Measurements from ENCODE around the gene NRP1.

NRP1 gene

DNA sequence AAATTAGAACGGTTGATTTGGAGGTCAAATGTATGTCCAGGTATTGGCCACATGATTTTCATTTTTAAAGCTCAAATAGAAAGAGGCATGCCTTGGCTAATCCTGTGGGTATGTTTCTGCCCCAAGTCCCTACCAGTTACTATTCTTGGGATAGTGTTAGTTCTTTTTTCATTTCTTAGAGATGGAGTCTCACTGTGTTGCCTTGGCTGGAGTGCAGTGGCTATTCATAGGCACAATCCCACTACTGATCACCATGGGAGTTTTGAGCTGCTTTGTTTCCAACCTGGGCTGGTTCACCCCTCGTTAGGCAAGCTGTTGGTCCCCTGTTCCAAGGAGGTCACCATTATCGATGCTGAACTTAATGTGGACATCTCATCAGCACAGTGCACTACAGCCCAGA, 46.3 kb downstream of the NRP1 start:
- no peak for DNase-seq

DNA sequence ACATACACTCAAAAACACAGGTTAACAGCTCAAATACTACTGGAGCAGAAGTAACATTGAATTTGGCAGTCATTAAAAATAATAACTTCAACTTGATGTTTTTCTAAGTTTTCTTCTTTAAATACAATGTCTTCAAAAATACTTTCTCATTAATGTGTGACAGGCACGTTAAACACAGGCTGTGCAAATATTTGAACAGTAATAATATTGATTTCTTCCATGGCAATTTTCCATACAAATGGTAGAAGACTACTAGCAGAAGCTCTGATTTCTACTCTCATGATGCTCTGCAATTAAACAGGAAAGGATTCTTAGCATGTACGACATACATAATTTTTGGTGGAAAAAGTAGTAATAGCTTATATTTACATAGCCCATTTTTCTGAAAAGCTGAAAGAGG, 47.4 kb downstream of the NRP1 start:
- DNase-seq, result no peak

DNA sequence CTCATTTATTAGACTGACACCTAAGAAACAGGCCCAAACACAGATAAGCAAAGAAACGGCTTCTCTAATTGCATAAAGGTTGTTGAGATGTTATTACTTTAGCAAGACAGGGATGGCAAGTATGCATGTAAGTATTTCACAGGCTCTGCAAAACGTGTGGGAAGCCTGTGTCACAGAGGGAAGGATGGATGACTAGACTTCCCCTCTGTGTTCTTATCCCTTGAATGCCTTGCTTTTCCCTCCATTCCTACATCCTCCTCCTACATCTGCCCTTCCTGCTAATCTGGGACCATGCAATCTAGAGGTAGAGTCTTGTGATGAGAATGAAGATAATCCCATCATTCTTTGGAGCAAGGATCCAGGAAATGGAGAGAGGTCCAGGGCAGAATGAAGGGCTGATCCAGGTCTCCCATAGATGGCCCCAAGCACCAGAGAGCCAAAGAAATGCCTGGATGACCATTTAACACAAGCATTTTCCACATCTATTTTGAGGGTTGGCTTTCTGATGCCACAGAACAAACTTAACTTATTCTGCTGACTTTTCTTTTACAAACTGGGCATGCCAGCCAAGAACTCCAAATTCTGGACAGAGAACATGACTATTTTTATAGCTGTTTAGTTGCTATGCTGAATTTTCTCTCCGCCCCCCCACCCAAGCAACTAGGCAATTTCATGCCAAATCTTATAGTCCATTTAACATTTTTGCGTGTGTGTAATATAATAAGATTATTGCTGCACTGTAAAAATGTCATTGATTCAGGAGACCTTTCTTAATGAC, 48.1 kb downstream of the NRP1 start:
- no peak for DNase-seq

DNA sequence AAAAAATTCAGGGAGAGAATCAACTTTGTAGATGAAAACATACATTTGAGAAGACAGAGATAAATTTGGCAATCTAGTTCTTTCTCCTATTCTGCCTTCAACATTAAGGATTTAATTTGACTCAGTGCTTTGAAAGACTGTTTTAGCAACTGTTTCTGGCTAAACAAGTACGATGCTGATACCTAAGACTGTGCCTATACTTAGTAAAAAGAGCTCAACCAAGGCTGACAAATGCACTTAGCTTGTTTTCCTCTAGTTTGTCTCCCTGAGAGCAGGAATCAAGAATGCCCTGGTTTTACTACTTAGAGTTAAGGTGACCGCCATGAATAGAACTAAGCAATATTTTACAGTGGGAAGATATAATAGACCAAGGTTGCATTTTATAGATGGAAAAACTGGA, 49.5 kb downstream of the NRP1 start:
- DNase-seq, result no peak

DNA sequence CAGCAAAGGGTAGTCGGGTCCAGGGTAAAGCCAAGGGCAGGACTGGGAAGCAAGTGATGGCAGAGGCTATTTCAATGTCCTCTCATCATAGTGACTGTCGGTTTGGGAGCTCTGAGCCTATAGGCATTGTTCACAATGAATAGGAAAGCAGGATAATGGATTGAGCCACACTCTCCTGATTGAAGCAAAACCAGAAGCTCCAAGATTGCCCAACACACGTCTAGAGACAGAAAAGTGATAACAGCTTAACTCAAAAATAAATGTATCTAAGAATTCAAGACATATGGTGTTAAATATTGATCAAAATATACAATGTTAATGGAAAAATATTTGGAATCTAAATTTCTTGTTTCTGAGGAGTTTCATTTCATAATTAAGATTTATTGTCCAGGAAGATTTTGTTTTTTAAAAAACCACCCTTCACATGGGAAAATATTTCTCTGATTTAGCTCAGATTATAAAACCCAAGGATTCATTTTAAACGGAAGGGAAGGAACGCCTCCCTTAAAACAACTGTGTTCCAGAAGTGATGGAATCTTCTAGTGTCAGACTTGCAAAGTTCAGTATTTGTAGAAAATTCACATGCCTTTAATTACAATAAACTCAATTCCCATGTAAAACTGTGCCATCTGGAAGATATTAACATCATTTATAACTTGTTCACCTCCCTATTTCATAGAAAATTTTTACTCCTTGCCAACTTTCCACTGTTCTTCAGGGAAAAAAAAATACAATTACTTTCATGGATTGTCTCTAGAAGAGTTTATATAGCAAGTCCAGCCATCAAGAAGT, 54.5 kb downstream of the NRP1 start:
- no peak for DNase-seq

DNA sequence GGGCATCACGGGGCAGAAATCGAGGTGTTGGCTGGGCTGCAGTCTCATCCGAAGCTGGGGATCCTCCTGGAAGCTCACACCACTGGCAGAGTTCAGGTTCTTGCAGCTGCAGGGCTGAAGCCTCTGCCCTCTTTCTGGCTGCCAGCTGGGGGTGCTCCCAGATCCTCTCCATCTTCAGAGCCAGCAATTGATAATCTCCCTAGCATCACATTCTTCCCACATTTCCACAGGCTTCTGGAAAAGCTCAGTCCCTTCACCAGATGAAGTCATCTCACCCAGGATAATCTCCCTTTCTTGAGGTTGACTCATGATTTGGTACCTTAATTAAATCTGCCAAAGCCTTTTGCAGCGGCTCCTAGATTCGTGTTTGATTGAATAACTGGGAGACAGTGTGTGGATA, 55.2 kb downstream of the NRP1 start:
- no peak for DNase-seq

DNA sequence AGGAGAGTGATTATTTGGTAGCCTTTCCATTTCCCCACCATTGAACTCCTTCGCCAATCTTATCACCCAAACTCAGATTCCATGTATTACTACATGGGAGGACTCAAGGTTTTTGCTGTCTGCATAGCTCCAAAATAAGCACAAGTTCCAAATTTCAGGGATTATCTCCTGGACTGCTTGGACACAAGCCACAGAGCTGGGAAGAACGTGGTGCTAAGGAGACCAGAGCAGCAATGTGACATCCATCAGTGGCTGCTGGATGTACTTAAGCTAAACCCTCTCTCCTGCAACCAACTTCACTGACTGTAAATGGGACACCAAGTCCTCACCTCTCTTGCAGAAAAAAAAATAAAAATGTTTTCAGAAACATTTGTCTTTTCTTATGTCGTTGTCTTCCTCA, 56.3 kb downstream of the NRP1 start:
- no peak for DNase-seq

DNA sequence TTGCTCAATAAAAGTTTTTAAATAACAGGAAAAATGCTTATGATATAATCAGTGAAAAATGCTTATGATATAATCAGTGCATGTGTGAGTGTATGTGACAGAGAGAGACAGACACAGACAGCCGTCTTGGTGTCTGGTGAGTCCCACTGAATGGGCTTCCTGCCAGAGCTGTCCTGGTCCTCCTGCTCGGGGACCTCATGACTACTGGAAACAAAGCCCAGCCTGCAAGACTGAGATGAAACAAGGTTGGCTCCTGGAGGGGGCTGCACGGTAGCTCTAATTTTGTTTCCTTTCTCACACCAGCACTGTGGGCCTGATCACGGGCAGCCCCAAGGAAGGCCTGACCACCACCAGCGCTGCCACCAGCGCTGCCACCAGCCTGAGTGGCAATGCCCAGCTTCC, 57.3 kb downstream of the NRP1 start:
- DNase-seq, result no peak

DNA sequence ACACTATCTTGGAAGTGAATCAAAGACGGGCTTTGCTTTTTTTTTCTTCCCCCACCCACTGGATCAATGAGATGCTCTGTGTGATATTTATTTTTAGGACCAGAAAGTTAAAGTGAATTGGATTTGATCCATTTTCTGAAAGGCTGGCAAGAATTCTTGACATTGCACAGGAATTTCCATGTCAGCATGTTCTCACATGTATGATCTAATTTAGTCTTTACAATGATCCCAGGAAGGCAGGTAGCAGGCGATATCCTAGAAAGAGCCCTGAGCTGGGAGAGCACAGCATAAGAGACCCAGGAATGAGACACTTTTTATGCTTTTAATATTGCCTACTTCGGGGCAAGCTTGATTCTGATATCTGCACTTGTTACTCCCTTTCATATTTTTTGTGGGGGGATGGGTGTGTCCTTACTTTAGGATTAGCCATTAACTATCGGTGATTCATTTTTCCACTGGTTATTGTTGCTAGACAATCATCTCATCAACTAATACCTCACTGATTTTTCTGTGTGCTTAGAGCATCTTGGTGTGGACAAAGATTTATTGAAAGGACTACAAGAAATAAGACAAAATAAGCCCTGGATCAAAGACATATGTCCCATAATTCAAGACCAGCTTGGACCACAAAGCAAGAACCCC, 58.1 kb downstream of the NRP1 start:
- DNase-seq, result no peak

DNA sequence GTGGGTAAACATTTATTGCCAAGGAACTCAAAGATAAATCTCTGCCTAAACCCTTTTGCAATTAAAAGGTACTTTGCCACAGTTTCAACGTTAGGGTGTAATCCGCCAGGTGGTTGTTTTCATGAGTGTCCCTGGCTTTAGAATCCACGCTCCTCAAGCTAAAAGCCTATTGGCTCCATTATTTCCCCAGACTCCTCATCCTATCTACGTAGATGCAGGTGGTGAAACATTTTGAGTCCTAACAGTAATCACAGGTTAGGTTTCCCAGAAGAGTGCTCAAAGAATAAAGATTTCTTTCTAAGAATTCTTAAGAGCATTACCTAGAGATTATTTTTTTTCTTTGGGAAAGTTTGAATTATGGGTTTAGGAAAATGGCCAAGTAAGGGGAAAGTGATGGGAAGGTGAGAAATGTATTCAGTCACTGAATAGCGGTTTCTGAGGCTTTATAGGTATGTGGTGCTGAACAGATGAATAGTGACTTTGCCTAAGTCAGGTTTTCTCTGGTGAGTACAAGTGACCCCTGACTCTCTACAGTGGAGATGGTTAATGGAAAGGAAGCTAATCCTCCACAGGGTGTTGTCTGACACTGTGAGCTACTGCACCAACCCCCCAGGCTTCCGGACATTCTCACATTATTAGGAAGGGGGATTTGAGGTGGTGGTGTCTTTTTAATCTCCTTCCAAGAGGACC, 60.2 kb downstream of the NRP1 start:
- no peak for DNase-seq

DNA sequence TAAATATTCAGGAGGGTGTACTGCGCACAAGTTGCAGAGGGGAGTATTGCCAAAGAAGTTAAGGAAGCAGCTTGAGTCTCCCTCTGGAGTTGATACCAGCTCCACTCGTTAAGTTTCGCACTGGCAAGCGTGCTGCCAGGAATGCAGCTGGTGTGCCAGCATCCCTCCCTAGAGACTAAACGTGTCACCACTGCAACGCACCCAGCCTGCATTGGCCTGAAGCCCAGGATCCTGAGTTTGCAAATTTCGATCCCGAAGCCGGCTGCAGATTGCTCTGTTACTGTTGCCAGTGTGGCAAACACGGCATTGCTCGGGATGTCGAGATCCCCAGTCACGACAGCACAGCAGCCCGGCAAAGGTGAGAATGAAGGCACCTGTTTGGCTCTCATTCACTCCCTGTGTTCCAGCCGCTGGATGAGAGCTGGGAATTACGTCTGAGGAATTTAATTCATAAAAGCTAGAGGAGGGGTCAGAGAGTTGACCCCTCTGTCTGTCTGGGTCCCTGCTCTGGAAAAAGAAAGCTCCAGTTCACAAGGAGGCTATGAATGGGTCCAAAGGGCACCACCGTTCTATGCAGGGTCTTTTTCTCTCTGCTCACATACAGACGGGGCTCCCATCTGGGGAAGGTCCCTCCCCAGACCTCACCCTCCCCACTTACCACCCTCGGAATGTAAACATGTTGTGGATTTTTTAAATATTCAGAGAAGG, 61.0 kb downstream of the NRP1 start:
- no peak for DNase-seq

DNA sequence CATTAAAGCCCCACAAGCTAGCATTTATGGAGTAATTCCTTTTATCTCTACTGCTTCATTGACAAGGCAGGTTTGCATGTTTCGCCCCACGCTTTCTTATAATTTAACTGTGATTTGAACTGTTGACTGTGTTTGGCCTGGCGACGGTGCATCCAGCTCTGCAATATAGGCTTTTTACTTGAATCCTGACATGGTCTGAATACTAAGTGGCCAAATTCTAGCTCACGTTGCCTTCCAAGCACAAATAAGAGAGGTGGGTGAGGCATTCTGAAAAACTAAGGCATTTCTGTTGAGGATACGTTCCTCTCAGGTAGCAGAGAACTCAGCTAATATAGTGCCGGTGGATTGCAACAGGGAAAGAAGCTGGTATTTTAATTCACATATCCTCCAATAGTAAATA, 61.8 kb downstream of the NRP1 start:
- no peak for DNase-seq

DNA sequence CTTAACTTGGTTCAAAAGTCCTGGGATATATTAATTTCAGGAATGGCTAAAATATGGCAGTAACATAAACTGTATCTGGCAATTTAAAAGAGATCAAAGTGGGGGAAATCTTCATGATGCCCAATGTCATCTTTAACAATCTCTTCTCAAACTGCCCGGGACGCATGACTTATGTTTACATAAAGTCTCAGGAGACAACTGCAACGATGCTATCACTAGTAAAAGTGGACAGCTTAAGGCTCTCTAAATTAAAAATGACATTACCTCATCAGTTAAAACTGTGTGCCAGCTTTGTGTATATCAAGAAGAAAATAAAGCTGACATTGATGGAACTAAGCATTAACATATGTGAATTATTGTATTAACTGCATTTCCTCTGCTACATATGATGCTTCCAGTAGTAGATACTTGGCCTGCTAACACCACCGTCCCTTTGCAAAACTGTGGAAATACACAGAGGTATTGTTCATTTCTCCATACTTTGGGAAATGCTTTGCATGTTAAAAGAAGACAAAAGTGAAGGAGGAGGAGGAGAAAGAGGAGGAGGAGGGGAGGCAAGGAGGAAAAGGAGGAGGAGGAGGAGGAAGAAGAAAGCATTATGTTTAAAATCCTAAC, 62.4 kb downstream of the NRP1 start:
- DNase-seq, result no peak

DNA sequence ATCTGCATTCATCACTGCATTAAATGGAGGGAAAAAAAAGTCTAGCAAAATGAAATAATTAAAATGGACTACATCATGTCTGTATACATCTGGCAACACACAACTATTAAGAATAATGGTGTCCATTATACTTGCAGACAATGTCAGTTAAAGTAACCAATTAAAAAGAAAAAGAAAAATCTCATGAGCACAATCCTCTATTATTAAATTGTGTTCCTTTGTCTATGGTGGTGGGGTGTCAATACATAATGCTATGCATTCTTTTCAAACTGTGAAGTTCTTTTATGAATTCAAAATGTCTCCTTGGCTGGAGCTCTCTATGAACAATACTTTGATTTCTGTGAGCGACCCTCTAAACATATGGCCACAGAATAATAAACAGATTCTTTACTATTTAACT, 63.5 kb downstream of the NRP1 start:
- no peak for DNase-seq

DNA sequence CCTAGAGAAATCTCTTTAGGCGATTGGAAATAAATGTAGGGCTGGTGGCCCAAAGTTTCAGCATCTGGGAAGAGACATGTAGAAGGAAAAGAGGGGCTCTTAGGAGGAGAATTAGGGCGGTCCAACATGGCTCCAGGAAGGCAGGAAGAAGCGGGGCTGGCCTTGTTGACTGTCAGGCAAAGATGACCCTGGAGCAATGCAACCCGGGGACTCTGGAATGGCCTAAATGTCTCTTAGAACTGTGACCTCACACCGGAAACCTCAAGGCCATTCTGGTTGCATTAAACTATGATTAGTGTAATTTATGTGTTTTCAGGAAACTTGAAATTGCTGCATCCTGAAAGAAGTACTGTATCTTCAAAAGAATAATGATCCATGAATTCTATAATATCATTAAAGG, 66.8 kb downstream of the NRP1 start:
- no peak for DNase-seq

DNA sequence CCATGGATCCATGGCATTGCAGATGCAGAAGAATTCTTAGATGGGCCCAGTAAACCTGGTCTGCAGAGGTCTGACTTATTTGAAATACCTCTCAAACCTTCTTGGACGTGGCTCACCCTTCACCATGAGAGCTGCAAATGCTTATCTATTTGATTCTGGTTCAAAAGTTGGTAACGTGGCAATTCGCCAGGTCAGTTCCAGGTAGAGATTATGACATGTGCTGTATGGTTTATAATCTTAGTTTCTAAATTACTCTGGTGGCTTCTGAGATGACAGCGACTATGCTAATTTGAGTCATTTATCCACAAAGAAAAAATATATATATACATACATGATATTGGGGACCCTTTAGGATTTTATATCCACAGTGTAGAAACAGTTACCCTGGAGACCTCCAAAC, 68.8 kb downstream of the NRP1 start:
- peak; percentile 73 for DNase-seq

DNA sequence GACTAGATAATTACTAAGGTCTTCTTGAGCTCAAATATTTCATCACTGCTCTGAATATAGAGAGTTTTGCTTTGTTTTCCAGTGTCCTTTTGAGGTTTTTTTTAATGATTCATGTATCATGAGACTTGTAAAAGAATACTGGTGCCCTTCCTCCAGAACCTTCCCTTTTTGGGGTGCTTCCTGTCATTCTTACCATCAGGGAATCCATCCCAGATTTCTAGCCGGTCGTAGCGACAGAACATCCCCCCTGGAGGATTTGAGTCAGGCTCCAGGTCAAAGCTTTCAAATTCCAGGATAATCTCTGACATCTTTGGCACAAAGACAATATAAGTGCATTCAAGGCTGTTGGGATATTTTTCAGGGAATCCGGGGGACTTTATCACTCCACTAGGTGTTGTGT, 71.0 kb downstream of the NRP1 start:
- no peak for DNase-seq

DNA sequence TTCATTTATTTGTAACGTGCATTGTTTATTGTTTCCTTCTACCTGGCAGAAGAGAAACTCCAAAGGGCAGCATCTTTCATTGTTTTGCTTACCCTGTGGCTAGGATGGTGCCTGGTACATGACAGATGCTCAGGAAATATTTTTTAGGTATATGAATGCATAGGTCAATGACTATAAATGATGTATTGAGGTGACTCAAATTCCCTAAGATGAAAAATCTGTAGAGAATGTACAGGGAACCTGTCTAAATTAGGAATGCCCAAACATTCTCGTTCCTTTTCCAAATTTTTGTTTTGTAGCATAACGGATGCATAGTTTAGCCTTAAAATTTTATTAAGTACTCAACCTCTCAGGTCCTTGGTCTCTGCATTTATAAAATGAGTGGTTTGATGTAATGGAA, 71.6 kb downstream of the NRP1 start:
- no peak for DNase-seq

DNA sequence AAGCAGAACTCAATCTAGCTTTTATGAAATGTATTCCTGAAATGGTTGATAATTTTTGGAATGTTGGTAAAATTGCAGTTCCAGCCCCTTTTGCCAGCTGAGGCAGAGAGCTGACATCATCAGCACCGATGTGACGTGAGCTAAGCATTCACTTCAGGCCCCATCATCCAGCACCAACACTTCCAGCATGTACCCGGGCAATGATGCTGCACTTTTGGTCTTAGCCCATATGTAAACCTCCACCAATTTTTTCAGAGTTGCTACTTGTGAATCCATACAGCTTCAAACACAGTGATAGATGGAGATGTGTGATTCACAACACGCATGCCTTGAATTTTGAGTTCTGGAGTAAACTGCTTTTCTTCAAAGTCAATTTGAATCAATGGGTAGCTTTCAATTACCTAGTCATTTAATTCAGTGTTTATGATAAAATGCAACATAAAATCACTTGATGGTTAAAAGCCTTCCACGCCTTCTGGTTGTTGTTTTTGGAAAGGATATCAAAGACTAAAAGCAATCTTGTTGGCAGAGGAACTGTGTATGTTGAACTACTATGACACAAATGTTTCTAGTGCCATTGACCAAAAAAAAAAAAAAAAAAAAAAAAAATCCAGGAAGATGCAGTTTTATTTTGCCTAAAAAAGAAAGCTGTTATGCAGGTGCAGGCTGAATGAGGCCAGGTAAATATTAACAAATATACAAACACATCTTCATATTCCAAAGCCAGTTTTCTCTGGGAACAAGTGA, 73.9 kb downstream of the NRP1 start:
- DNase-seq, result no peak

DNA sequence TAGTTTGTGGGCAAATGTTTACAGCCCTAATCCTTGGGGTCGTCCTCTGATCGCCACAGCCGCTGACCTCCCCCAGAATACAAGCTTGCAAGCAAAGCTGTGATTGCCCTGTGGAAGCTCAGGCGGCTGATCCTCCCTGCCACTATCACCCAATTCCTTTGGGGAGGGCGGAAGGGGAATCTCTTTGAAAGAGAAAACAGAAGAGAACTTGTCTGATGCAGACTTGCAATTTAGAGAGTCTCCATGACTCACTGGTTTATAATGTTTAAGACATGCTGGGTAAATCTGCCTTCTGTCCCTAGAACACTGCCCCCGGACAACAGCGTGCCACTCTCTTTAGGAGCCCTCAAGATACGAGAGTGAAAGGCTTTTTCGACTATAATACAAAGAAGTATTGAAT, 75.5 kb downstream of the NRP1 start:
- DNase-seq, result no peak

DNA sequence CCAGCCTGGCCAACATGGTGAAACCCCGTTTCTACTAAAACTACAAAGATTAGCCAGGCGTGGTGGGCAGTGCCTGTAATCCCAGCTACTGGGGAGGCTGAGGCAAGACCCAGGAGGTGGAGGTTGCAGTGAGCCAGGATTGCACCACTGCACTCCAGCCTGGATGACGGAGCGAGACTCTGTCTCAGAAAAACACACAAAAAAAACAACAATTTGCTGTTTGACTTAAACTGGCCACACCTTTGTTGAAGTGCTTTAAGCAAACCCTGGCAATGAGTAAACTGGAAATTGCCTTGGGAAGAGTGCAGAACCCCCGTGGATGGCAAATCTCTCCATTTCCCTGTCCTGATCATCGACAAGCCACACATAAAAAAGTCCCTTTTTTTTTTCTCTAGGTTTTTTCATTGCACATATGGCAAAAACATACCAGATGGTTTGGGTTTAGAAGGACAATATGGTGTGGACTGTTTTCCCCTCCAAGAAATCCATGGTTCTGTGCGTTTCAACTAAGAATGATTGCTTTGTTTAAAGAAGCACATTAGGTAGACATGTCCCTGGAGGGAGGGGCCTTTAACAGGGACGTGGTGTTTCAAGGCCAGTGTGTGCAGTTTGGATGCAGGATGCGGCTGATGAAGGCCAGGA, 76.9 kb downstream of the NRP1 start:
- no peak for DNase-seq
